K562 (cell line): ENCODE data around the gene RNF138. TPM values are rescaled to one million over a fixed set of nuclear protein-coding genes. Genes with fewer than 3 reads are reported as not detected.

Experiments used
- E2F8 ChIP-seq: fragments of 450-650 bp; IDR thresholded peaks from 2 replicates; pipeline ENCODE4 v1.7.1; 2018; ENCODE audit warnings: mild to moderate bottlenecking, low read depth; ENCODE audit not compliant: partially characterized antibody
- FOXP4 ChIP-seq: sonication (generic); formaldehyde crosslinking; IDR thresholded peaks from 2 replicates; pipeline ENCODE4 v1.8.0; 2022; ENCODE audit warnings: mild to moderate bottlenecking, missing genetic modification reagents, borderline replicate concordance
- HEY1 ChIP-seq: fragments of 250-450 bp; sonication (Bioruptor Pico); IDR thresholded peaks from 2 replicates; pipeline ENCODE4 v1.5.0; 2020; ENCODE audit warnings: mild to moderate bottlenecking, moderate library complexity, borderline replicate concordance
- MGA ChIP-seq: fragments of 450-650 bp; IDR thresholded peaks from 2 replicates; pipeline ENCODE4 v1.6.1; 2016; ENCODE audit warnings: mild to moderate bottlenecking, moderate library complexity
- NFYB ChIP-seq: IDR thresholded peaks from 2 replicates; pipeline ENCODE4 v1.6.1; 2011; ENCODE audit warnings: mild to moderate bottlenecking, moderate library complexity; ENCODE audit not compliant: insufficient read length; ENCODE audit errors: extremely low read depth
- THAP7 ChIP-seq: fragments of 250-450 bp; sonication (Bioruptor Pico); IDR thresholded peaks from 2 replicates; pipeline ENCODE4 v1.5.0; 2021
- ZNF212 ChIP-seq: fragments of 450-650 bp; formaldehyde crosslinking; IDR thresholded peaks from 2 replicates; pipeline ENCODE4 v1.4.0; 2020; ENCODE audit warnings: mild to moderate bottlenecking
- ZNF644 ChIP-seq: fragments of 200-800 bp; sonication (Bioruptor generic); IDR thresholded peaks from 2 replicates; pipeline ENCODE4 v1.6.1; 2016; ENCODE audit warnings: low read depth, missing genetic modification characterization, missing compliant biosample characterization
- polyA plus RNA-seq, 8 experiments: library from polyadenylated mRNA; depleted of rRNA in 4 of 8; stranded (reverse) in 5 of 8; unstranded in 3 of 8; fragments of >200 nt; fragmentation: Nextera tagmentation in 2 of 8; fragmentation: Illumina TruSeq in 1 of 8; extraction: Ambion mirVana in 2 of 8; extraction: Trizol in 1 of 8; gene quantifications; 2 replicates each; pipeline versions ENCODE4 v1.2.1 to v1.2.3, GENCODE V29; 2011 to 2014; ENCODE audit warnings: inconsistent platforms in 1 of 8, missing spikeins in 1 of 8
- total RNA-seq, 7 experiments: library from RNA; depleted of rRNA in 6 of 7; stranded (reverse); fragments of >200 nt in 6 of 7; fragmentation: Illumina TruSeq in 2 of 7; extraction: Trizol in 2 of 7; gene quantifications; 2 replicates each; pipeline versions ENCODE4 v1.2.1 to v1.2.3, GENCODE V29; 2011 to 2021; ENCODE audit warnings: low replicate concordance in 1 of 7

The RNF138 gene
- total and polyA plus RNA-seq, 9 of the 15 experiments (the other 6 are each of a cell fraction or from before 2014, with no cell fraction given), result 47.6 to 100 (median 62.5) TPM

- no peak for TF ChIP-seq HEY1 (CRISPR knock-in tag)
- TF ChIP-seq FOXP4 (CRISPR knock-in tag), result peak; percentile 75; the same call in 1 of the 2 replicates
- no peak for TF ChIP-seq E2F8
- no peak for TF ChIP-seq ZNF644
- no peak for TF ChIP-seq ZNF212
- TF ChIP-seq MGA, result peak; percentile 99
- TF ChIP-seq NFYB, result no peak
- no peak for TF ChIP-seq THAP7 (CRISPR knock-in tag)
These were observed at the start of gene RNF138 (continued) for GRCh38 chr18:32091724-32092421.
